ENCODE data around the gene PFN3. TPM values are rescaled to one million over a fixed set of nuclear protein-coding genes. Genes with fewer than 3 reads are reported as not detected.

The PFN3 gene
- total and polyA plus RNA-seq, 2 of the 13 experiments (the other 11 are each of a cell fraction or from before 2014, with no cell fraction given), result not detected

DNA sequence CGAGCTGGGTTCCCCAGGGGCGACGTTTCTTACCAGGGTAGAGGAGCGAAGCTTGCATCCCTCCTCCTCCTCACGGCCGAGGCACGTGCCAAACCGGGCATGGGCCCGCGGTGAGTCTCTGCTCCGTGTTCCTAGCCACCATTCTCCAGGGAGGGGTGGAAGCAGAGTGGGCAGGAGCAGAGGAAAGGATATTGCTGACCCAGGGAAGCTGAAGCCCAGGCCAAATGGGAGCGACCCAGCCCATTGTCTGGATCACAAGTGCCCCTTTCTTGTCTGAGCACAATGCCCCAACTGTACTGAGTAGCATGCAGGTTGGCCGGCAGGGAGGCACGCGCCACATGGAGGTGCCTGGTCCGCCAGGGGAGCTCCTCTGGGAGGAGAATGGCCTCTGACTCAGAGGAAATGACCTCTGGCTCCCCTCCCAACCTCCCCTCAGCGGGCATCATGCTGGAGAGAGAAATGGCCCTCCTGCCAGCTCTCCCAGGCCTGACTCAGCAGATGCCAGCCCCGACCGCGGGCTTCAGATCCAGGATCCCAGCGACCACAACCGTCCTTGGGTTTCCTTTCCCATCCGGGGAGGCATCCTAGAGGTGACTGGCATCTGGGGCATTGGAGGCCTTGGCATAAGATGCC lies 47.3 kb upstream of the PFN3 start (continued):
- TF ChIP-seq, protein P1, sequence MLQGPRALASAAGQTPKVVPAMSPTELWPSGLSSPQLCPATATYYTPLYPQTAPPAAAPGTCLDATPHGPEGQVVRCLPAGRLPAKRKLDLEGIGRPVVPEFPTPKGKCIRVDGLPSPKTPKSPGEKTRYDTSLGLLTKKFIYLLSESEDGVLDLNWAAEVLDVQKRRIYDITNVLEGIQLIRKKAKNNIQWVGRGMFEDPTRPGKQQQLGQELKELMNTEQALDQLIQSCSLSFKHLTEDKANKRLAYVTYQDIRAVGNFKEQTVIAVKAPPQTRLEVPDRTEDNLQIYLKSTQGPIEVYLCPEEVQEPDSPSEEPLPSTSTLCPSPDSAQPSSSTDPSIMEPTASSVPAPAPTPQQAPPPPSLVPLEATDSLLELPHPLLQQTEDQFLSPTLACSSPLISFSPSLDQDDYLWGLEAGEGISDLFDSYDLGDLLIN (CRISPR knock-in tag; IDR thresholded peaks at IDR 0.05; ENCODE audit: borderline replicate concordance), result no peak
- TF ChIP-seq MBD4 (IDR thresholded peaks at IDR 0.05; ENCODE audit: borderline replicate concordance, low read length) (no peak), ZNF17 (CRISPR knock-in tag; IDR thresholded peaks at IDR 0.05) (no peak), ZSCAN21 (CRISPR knock-in tag; IDR thresholded peaks at IDR 0.05; ENCODE audit: borderline replicate concordance) (peak; percentile 70; the same call in 1 of the 2 replicates), BCL6 (CRISPR knock-in tag; IDR thresholded peaks at IDR 0.05) (peak; percentile 20; the same call in 1 of the 2 replicates), JUN (CRISPR knock-in tag; IDR thresholded peaks at IDR 0.05) (peak; percentile 63), ZNF253 (CRISPR knock-in tag; IDR thresholded peaks at IDR 0.05; ENCODE audit: borderline replicate concordance) (no peak), ZSCAN22 (CRISPR knock-in tag; IDR thresholded peaks at IDR 0.05) (no peak), XBP1 (CRISPR knock-in tag; IDR thresholded peaks at IDR 0.05) (no peak), NONO (IDR thresholded peaks at IDR 0.05) (no peak), NONO (CRISPR knock-in tag; conservative IDR thresholded peaks at IDR 0.05) (peak; percentile 70), PCBP1 (IDR thresholded peaks at IDR 0.05; ENCODE audit: borderline replicate concordance, low read depth, low read length) (no peak), HES4 (CRISPR knock-in tag; IDR thresholded peaks at IDR 0.05; ENCODE audit: borderline replicate concordance) (peak; percentile 21; the same call in 1 of the 2 replicates), ZNF563 (CRISPR knock-in tag; IDR thresholded peaks at IDR 0.05) (peak; percentile 54; the same call in 1 of the 2 replicates), SP4 (CRISPR knock-in tag; IDR thresholded peaks at IDR 0.05) (no peak), KLF16 (CRISPR knock-in tag; IDR thresholded peaks at IDR 0.05) (peak in 1 of 2 experiments; percentile 76; a peak in 2 of 4 replicates), ETV5 (CRISPR knock-in tag; IDR thresholded peaks at IDR 0.05; ENCODE audit: borderline replicate concordance) (peak; percentile 71; the same call in 1 of the 2 replicates), MAFF (IDR thresholded peaks at IDR 0.05; ENCODE audit: low read depth, low read length) (peak; percentile 24), ZNF160 (CRISPR knock-in tag; IDR thresholded peaks at IDR 0.05) (no peak), RCOR2 (CRISPR knock-in tag; IDR thresholded peaks at IDR 0.05) (0 out of 2 replicates have a peak, but pooled peaks have one; percentile 15)
- TF ChIP-seq, protein P2, sequence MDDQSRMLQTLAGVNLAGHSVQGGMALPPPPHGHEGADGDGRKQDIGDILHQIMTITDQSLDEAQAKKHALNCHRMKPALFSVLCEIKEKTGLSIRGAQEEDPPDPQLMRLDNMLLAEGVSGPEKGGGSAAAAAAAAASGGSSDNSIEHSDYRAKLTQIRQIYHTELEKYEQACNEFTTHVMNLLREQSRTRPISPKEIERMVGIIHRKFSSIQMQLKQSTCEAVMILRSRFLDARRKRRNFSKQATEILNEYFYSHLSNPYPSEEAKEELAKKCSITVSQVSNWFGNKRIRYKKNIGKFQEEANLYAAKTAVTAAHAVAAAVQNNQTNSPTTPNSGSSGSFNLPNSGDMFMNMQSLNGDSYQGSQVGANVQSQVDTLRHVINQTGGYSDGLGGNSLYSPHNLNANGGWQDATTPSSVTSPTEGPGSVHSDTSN (CRISPR knock-in tag; IDR thresholded peaks at IDR 0.05; ENCODE audit: borderline replicate concordance), result no peak
- TF ChIP-seq, protein P3, sequence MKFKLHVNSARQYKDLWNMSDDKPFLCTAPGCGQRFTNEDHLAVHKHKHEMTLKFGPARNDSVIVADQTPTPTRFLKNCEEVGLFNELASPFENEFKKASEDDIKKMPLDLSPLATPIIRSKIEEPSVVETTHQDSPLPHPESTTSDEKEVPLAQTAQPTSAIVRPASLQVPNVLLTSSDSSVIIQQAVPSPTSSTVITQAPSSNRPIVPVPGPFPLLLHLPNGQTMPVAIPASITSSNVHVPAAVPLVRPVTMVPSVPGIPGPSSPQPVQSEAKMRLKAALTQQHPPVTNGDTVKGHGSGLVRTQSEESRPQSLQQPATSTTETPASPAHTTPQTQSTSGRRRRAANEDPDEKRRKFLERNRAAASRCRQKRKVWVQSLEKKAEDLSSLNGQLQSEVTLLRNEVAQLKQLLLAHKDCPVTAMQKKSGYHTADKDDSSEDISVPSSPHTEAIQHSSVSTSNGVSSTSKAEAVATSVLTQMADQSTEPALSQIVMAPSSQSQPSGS (CRISPR knock-in tag; IDR thresholded peaks at IDR 0.05), result no peak
- TF ChIP-seq, protein P4, sequence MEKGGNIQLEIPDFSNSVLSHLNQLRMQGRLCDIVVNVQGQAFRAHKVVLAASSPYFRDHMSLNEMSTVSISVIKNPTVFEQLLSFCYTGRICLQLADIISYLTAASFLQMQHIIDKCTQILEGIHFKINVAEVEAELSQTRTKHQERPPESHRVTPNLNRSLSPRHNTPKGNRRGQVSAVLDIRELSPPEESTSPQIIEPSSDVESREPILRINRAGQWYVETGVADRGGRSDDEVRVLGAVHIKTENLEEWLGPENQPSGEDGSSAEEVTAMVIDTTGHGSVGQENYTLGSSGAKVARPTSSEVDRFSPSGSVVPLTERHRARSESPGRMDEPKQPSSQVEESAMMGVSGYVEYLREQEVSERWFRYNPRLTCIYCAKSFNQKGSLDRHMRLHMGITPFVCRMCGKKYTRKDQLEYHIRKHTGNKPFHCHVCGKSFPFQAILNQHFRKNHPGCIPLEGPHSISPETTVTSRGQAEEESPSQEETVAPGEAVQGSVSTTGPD (CRISPR knock-in tag; IDR thresholded peaks at IDR 0.05), result peak; percentile 73; the same call in 1 of the 2 replicates
- TF ChIP-seq, protein P5, sequence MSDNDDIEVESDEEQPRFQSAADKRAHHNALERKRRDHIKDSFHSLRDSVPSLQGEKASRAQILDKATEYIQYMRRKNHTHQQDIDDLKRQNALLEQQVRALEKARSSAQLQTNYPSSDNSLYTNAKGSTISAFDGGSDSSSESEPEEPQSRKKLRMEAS (IDR thresholded peaks at IDR 0.05), result peak; percentile 85
- TF ChIP-seq, protein P6, sequence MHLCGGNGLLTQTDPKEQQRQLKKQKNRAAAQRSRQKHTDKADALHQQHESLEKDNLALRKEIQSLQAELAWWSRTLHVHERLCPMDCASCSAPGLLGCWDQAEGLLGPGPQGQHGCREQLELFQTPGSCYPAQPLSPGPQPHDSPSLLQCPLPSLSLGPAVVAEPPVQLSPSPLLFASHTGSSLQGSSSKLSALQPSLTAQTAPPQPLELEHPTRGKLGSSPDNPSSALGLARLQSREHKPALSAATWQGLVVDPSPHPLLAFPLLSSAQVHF (CRISPR knock-in tag; IDR thresholded peaks at IDR 0.05), result 0 out of 2 replicates have a peak, but pooled peaks have one; percentile 26

Measured in HepG2 (cell line).